GM23248 (cell line): ENCODE data around the gene HTT.

Experiments used
- EZH2 ChIP-seq: fragments of 200-600 bp; sonication (generic); IDR thresholded peaks from 2 replicates; pipeline ENCODE4 v1.6.1; 2018; ENCODE audit warnings: antibody characterized with exemption, mild to moderate bottlenecking; ENCODE audit not compliant: insufficient read depth, poor library complexity, severe bottlenecking
- EZH2phosphoT487 ChIP-seq: fragments of 200-600 bp; sonication (generic); IDR thresholded peaks from 2 replicates; pipeline ENCODE4 v1.6.1; 2018; ENCODE audit warnings: antibody characterized with exemption, moderate library complexity, mild to moderate bottlenecking, low read depth; ENCODE audit not compliant: insufficient read depth

DNA sequence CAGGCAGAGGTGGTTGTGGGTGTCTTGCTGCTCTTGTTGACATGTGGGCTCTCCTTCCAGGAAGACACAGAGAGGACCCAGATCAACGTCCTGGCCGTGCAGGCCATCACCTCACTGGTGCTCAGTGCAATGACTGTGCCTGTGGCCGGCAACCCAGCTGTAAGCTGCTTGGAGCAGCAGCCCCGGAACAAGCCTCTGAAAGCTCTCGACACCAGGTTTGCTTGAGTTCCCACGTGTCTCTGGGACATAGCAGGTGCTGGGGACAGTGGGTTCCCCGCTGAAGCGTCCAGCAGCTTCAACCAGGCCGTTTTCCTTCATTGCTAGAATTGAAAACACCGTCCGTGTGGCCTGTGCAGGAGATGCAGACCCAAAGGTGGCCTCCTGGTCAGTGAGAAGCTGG lies 148.9 kb downstream of the HTT start:
- TF ChIP-seq EZH2 = no peak
- no peak for TF ChIP-seq EZH2phosphoT487
